GM23338 (cell line): ENCODE measurements around the gene MAPK7. TPM values are rescaled to one million over a fixed set of nuclear protein-coding genes. Genes with fewer than 3 reads are reported as not detected.

Experiments
- ATAC-seq: fragments of 200-7000 bp; cut with Tn5 transposase; 3 replicates; pipeline ENCODE4 v1.9.1; 2020
- DNase-seq: peaks from one replicate; pipeline ENCODE4 v3.0.0-alpha.2; 2015; ENCODE audit warnings: low spot score
- H2AFZ ChIP-seq: fragments of 200-600 bp; sonication (generic); 2 replicates; pipeline ENCODE4 v1.8.0; 2016; ENCODE audit warnings: antibody characterized with exemption, mild to moderate bottlenecking, moderate library complexity
- H3F3A ChIP-seq: fragments of 200-600 bp; sonication (generic); replicated peaks from 2 replicates; pipeline ENCODE4 v1.8.0; 2017; ENCODE audit warnings: antibody characterized with exemption, mixed run types, low read depth
- H3K27ac ChIP-seq: fragments of 200-600 bp; sonication (generic); 2 replicates; pipeline ENCODE4 v1.6.1; 2016; ENCODE audit warnings: low read depth
- H3K27me3 ChIP-seq: fragments of 200-600 bp; sonication (generic); 2 replicates; pipeline ENCODE4 v1.8.0; 2016; ENCODE audit warnings: mild to moderate bottlenecking, mixed run types, moderate library complexity; ENCODE audit not compliant: insufficient read depth
- H3K36me3 ChIP-seq: fragments of 200-600 bp; sonication (generic); 2 replicates; pipeline ENCODE4 v1.8.0; 2016; ENCODE audit warnings: mild to moderate bottlenecking; ENCODE audit not compliant: insufficient read depth
- H3K4me1 ChIP-seq: fragments of 200-600 bp; sonication (generic); 2 replicates; pipeline ENCODE4 v1.8.0; 2016; ENCODE audit warnings: mild to moderate bottlenecking, moderate library complexity; ENCODE audit not compliant: insufficient read depth
- H3K4me2 ChIP-seq: fragments of 200-600 bp; sonication (generic); 2 replicates; pipeline ENCODE4 v1.7.1; 2017; ENCODE audit warnings: mixed run types
- H3K4me3 ChIP-seq: fragments of 200-600 bp; sonication (generic); 2 replicates; pipeline ENCODE4 v1.6.1; 2016; ENCODE audit warnings: mixed run types
- H3K79me2 ChIP-seq: fragments of 200-600 bp; sonication (generic); replicated peaks from 2 replicates; pipeline ENCODE4 v1.8.0; 2017; ENCODE audit warnings: mild to moderate bottlenecking; ENCODE audit not compliant: insufficient read depth
- H3K9me2 ChIP-seq: fragments of 200-600 bp; sonication (generic); 2 replicates; pipeline ENCODE4 v1.8.0; 2017; ENCODE audit not compliant: insufficient read depth
- H4K20me1 ChIP-seq: fragments of 200-600 bp; sonication (generic); replicated peaks from 2 replicates; pipeline ENCODE4 v1.8.0; 2017; ENCODE audit warnings: mild to moderate bottlenecking; ENCODE audit not compliant: insufficient read depth
- H3K27ac Mint-ChIP-seq: 2 replicates; pipeline ENCODE4 v1.8.0; 2020; ENCODE audit warnings: inconsistent platforms, mild to moderate bottlenecking, moderate library complexity, mixed read lengths
- H3K27me3 Mint-ChIP-seq: 3 replicates; pipeline ENCODE4 v1.8.0; 2022; ENCODE audit warnings: low read depth, mild to moderate bottlenecking, moderate library complexity, mixed read lengths, inconsistent platforms; ENCODE audit not compliant: insufficient read depth, poor library complexity
- H3K36me3 Mint-ChIP-seq: 3 replicates; pipeline ENCODE4 v1.8.0; 2021; ENCODE audit warnings: low read depth, mild to moderate bottlenecking, inconsistent platforms, moderate library complexity, mixed read lengths
- H3K4me1 Mint-ChIP-seq: 3 replicates; pipeline ENCODE4 v1.8.0; 2020; ENCODE audit warnings: mild to moderate bottlenecking, inconsistent platforms, mixed read lengths
- H3K4me3 Mint-ChIP-seq: 3 replicates; pipeline ENCODE4 v1.8.0; 2021; ENCODE audit warnings: moderate library complexity, mild to moderate bottlenecking, inconsistent platforms, mixed read lengths
- H3K9me3 Mint-ChIP-seq: 3 replicates; pipeline ENCODE4 v1.8.0; 2020; ENCODE audit warnings: moderate library complexity, mild to moderate bottlenecking, inconsistent platforms, mixed read lengths
- EZH2 ChIP-seq: fragments of 200-600 bp; sonication (generic); IDR thresholded peaks from one replicate; pipeline ENCODE4 v1.8.0; 2017; ENCODE audit warnings: antibody characterized with exemption, mild to moderate bottlenecking, low read depth; ENCODE audit not compliant: unreplicated experiment
- EZH2phosphoT487 ChIP-seq: fragments of 200-600 bp; sonication (generic); IDR thresholded peaks from one replicate; pipeline ENCODE4 v1.8.1; 2018; ENCODE audit warnings: antibody characterized with exemption; ENCODE audit not compliant: unreplicated experiment
- JUNB ChIP-seq: IDR thresholded peaks from one replicate; pipeline ENCODE4 v1.6.1; 2016; ENCODE audit warnings: antibody characterized with exemption; ENCODE audit not compliant: unreplicated experiment
- NANOG ChIP-seq: IDR thresholded peaks from 2 replicates; pipeline ENCODE4 v1.6.1; 2016; ENCODE audit warnings: antibody characterized with exemption, borderline replicate concordance
- POLR2AphosphoS5 ChIP-seq: IDR thresholded peaks from 2 replicates; pipeline ENCODE4 v1.6.1; 2016; ENCODE audit warnings: antibody characterized with exemption, low read depth
- STAT1 ChIP-seq: IDR thresholded peaks from one replicate; pipeline ENCODE4 v1.6.1; 2016; ENCODE audit warnings: antibody characterized with exemption; ENCODE audit not compliant: unreplicated experiment
- ZNF114 ChIP-seq: fragments of 250-450 bp; sonication (Bioruptor Pico); IDR thresholded peaks from 2 replicates; pipeline ENCODE4 v1.5.0; 2020; ENCODE audit warnings: mild to moderate bottlenecking, moderate library complexity
- ZNF331 ChIP-seq: fragments of 250-450 bp; sonication (Bioruptor Pico); IDR thresholded peaks from 2 replicates; pipeline ENCODE4 v1.5.0; 2020; ENCODE audit warnings: low read depth, mild to moderate bottlenecking, moderate library complexity
- polyA plus RNA-seq: library from polyadenylated mRNA; unstranded; fragments of >200 nt; fragmentation: Nextera tagmentation; extraction: Ambion mirVana; gene quantifications from 2 replicates; pipeline ENCODE4 v1.2.1, GENCODE V29; 2016
- total RNA-seq: library from RNA; depleted of rRNA; stranded (reverse); fragments of >200 nt; shearing (Covaris generic); gene quantifications from 2 replicates; pipeline ENCODE4 v1.2.3, GENCODE V29; 2014
- TF ChIP-seq, protein P1 (sequence below): IDR thresholded peaks from 2 replicates; pipeline ENCODE4 v1.6.1; 2016; ENCODE audit warnings: antibody characterized with exemption
- TF ChIP-seq, protein P2 (sequence below): IDR thresholded peaks from one replicate; pipeline ENCODE4 v1.6.1; 2018; ENCODE audit warnings: antibody characterized with exemption; ENCODE audit not compliant: unreplicated experiment
- TF ChIP-seq, protein P3 (sequence below): fragments of 250-450 bp; sonication (Bioruptor Pico); IDR thresholded peaks from 2 replicates; pipeline ENCODE4 v1.5.0; 2020; ENCODE audit warnings: mild to moderate bottlenecking, moderate library complexity

MAPK7 gene
- total and polyA plus RNA-seq, 2 experiments from 2014 or later: 15.5 to 53.1 TPM

DNA sequence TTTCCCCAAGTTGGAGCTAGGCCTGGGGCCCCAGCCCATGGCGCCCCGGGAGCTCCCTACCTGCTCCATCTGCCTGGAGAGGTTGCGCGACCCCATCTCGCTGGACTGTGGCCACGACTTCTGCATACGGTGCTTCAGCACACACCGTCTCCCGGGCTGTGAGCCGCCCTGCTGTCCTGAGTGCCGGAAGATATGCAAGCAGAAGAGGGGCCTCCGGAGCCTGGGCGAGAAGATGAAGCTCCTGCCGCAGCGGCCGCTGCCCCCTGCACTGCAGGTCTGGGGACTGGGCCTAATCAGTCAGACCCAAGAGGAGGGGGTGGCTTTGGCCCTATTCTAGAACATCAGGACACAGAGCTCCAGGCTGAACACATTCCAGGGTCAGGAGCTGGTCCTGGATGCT lies 34.2 kb downstream of the MAPK7 start:
- no peaks in the 10 kb centered on the region for H3K36me3 ChIP-seq
- ATAC-seq (no peak), DNase-seq (no peak)
- H3K4me1 ChIP-seq: peaks cover 15% of the 10 kb centered on the region
- Mint-ChIP-seq H3K36me3 (no peaks in the 10 kb centered on the region; the same call in 2 of the 3 replicates), H3K4me3 (no peak overlapping the region), H3K4me1 (peaks cover 17% of the 10 kb centered on the region), H3K9me3 (no peaks in the 10 kb centered on the region), H3K27me3 (peaks cover 13% of the 10 kb centered on the region), H3K27ac (no peak overlapping the region)
- H3K9me2 ChIP-seq: no peaks in the 10 kb centered on the region
- no peak overlapping the region for H3K27ac ChIP-seq
- no peak overlapping the region for H2AFZ ChIP-seq
- H3K4me2 ChIP-seq: no peak overlapping the region
- no peaks in the 10 kb centered on the region for H3K27me3 ChIP-seq
- no peaks in the 10 kb centered on the region for H3F3A ChIP-seq
- H3K79me2 ChIP-seq: no peaks in the 10 kb centered on the region
- no peak overlapping the region for H3K4me3 ChIP-seq
- no peak for TF ChIP-seq EZH2phosphoT487
- TF ChIP-seq ZNF114 (CRISPR knock-in tag): no peak
- no peak for TF ChIP-seq STAT1
- TF ChIP-seq, protein P1, sequence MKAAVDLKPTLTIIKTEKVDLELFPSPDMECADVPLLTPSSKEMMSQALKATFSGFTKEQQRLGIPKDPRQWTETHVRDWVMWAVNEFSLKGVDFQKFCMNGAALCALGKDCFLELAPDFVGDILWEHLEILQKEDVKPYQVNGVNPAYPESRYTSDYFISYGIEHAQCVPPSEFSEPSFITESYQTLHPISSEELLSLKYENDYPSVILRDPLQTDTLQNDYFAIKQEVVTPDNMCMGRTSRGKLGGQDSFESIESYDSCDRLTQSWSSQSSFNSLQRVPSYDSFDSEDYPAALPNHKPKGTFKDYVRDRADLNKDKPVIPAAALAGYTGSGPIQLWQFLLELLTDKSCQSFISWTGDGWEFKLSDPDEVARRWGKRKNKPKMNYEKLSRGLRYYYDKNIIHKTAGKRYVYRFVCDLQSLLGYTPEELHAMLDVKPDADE: no peak
- TF ChIP-seq, protein P2, sequence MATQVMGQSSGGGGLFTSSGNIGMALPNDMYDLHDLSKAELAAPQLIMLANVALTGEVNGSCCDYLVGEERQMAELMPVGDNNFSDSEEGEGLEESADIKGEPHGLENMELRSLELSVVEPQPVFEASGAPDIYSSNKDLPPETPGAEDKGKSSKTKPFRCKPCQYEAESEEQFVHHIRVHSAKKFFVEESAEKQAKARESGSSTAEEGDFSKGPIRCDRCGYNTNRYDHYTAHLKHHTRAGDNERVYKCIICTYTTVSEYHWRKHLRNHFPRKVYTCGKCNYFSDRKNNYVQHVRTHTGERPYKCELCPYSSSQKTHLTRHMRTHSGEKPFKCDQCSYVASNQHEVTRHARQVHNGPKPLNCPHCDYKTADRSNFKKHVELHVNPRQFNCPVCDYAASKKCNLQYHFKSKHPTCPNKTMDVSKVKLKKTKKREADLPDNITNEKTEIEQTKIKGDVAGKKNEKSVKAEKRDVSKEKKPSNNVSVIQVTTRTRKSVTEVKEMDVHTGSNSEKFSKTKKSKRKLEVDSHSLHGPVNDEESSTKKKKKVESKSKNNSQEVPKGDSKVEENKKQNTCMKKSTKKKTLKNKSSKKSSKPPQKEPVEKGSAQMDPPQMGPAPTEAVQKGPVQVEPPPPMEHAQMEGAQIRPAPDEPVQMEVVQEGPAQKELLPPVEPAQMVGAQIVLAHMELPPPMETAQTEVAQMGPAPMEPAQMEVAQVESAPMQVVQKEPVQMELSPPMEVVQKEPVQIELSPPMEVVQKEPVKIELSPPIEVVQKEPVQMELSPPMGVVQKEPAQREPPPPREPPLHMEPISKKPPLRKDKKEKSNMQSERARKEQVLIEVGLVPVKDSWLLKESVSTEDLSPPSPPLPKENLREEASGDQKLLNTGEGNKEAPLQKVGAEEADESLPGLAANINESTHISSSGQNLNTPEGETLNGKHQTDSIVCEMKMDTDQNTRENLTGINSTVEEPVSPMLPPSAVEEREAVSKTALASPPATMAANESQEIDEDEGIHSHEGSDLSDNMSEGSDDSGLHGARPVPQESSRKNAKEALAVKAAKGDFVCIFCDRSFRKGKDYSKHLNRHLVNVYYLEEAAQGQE: no peak
- TF ChIP-seq EZH2: no peak
- no peak for TF ChIP-seq ZNF331 (CRISPR knock-in tag)
- TF ChIP-seq NANOG: no peak
- TF ChIP-seq, protein P3, sequence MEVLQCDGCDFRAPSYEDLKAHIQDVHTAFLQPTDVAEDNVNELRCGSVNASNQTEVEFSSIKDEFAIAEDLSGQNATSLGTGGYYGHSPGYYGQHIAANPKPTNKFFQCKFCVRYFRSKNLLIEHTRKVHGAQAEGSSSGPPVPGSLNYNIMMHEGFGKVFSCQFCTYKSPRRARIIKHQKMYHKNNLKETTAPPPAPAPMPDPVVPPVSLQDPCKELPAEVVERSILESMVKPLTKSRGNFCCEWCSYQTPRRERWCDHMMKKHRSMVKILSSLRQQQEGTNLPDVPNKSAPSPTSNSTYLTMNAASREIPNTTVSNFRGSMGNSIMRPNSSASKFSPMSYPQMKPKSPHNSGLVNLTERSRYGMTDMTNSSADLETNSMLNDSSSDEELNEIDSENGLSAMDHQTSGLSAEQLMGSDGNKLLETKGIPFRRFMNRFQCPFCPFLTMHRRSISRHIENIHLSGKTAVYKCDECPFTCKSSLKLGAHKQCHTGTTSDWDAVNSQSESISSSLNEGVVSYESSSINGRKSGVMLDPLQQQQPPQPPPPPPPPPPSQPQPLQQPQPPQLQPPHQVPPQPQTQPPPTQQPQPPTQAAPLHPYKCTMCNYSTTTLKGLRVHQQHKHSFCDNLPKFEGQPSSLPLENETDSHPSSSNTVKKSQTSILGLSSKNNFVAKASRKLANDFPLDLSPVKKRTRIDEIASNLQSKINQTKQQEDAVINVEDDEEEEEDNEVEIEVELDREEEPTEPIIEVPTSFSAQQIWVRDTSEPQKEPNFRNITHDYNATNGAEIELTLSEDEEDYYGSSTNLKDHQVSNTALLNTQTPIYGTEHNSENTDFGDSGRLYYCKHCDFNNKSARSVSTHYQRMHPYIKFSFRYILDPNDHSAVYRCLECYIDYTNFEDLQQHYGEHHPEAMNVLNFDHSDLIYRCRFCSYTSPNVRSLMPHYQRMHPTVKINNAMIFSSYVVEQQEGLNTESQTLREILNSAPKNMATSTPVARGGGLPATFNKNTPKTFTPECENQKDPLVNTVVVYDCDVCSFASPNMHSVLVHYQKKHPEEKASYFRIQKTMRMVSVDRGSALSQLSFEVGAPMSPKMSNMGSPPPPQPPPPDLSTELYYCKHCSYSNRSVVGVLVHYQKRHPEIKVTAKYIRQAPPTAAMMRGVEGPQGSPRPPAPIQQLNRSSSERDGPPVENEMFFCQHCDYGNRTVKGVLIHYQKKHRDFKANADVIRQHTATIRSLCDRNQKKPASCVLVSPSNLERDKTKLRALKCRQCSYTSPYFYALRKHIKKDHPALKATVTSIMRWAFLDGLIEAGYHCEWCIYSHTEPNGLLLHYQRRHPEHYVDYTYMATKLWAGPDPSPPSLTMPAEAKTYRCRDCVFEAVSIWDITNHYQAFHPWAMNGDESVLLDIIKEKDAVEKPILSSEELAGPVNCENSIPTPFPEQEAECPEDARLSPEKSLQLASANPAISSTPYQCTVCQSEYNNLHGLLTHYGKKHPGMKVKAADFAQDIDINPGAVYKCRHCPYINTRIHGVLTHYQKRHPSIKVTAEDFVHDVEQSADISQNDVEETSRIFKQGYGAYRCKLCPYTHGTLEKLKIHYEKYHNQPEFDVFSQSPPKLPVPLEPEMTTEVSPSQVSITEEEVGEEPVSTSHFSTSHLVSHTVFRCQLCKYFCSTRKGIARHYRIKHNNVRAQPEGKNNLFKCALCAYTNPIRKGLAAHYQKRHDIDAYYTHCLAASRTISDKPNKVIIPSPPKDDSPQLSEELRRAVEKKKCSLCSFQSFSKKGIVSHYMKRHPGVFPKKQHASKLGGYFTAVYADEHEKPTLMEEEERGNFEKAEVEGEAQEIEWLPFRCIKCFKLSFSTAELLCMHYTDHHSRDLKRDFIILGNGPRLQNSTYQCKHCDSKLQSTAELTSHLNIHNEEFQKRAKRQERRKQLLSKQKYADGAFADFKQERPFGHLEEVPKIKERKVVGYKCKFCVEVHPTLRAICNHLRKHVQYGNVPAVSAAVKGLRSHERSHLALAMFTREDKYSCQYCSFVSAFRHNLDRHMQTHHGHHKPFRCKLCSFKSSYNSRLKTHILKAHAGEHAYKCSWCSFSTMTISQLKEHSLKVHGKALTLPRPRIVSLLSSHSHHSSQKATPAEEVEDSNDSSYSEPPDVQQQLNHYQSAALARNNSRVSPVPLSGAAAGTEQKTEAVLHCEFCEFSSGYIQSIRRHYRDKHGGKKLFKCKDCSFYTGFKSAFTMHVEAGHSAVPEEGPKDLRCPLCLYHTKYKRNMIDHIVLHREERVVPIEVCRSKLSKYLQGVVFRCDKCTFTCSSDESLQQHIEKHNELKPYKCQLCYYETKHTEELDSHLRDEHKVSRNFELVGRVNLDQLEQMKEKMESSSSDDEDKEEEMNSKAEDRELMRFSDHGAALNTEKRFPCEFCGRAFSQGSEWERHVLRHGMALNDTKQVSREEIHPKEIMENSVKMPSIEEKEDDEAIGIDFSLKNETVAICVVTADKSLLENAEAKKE: no peak
- no peak for TF ChIP-seq POLR2AphosphoS5
- TF ChIP-seq JUNB: no peak
- no peaks in the 10 kb centered on the region for H4K20me1 ChIP-seq
